DOHH2 (cell line): Measurements from ENCODE around the gene MXD3.

ENCODE experiments used
- H3F3A ChIP-seq: fragments of 200-600 bp; sonication (generic), shearing (Covaris generic); 2 replicates; pipeline ENCODE4 v1.6.0; 2016; ENCODE audit warnings: antibody characterized with exemption, mild to moderate bottlenecking; ENCODE audit not compliant: control insufficient read depth, insufficient read depth
- H3K27ac ChIP-seq: fragments of 200-600 bp; sonication (generic); 2 replicates; pipeline ENCODE4 v1.5.1; 2014; ENCODE audit warnings: low read depth, mild to moderate bottlenecking, low read length, moderate library complexity
- H3K27me3 ChIP-seq: fragments of 200-600 bp; sonication (generic); 2 replicates; pipeline ENCODE4 v1.6.1; 2014; ENCODE audit warnings: mild to moderate bottlenecking, low read length, mixed read lengths; ENCODE audit not compliant: control insufficient read depth
- H3K36me3 ChIP-seq: fragments of 200-600 bp; sonication (generic); 2 replicates; pipeline ENCODE4 v1.6.1; 2014; ENCODE audit warnings: mild to moderate bottlenecking, low read length, moderate library complexity, mixed read lengths; ENCODE audit not compliant: control insufficient read depth
- H3K4me1 ChIP-seq: fragments of 200-600 bp; sonication (generic); 2 replicates; pipeline ENCODE4 v1.6.1; 2014; ENCODE audit warnings: mild to moderate bottlenecking, low read length, mixed read lengths; ENCODE audit not compliant: control insufficient read depth
- H3K4me2 ChIP-seq: fragments of 200-600 bp; sonication (generic); 2 replicates; pipeline ENCODE4 v1.6.0; 2014; ENCODE audit warnings: mild to moderate bottlenecking, low read length, moderate library complexity
- H3K4me3 ChIP-seq: fragments of 200-600 bp; sonication (generic); 2 replicates; pipeline ENCODE4 v1.5.1; 2014; ENCODE audit warnings: mild to moderate bottlenecking, low read length, mixed read lengths
- H3K79me2 ChIP-seq: fragments of 200-600 bp; sonication (generic); 2 replicates; pipeline ENCODE4 v1.6.1; 2014; ENCODE audit warnings: mild to moderate bottlenecking, low read length, mixed read lengths; ENCODE audit not compliant: control insufficient read depth
- H3K9me2 ChIP-seq: fragments of 200-600 bp; sonication (generic); replicated peaks from 2 replicates; pipeline ENCODE4 v1.6.1; 2014; ENCODE audit warnings: mild to moderate bottlenecking, low read length, mixed read lengths; ENCODE audit not compliant: control insufficient read depth
- H3K9me3 ChIP-seq: fragments of 200-600 bp; sonication (generic); 2 replicates; pipeline ENCODE4 v1.6.1; 2014; ENCODE audit warnings: antibody characterized with exemption, low read length, mixed read lengths; ENCODE audit not compliant: control insufficient read depth, insufficient read depth
- H4K20me1 ChIP-seq: fragments of 200-600 bp; sonication (generic); 2 replicates; pipeline ENCODE4 v1.6.0; 2014; ENCODE audit warnings: low read depth, mild to moderate bottlenecking, antibody characterized with exemption, low read length, moderate library complexity; ENCODE audit not compliant: control insufficient read depth, insufficient read depth
- EZH2phosphoT487 ChIP-seq: fragments of 200-600 bp; sonication (generic); IDR thresholded peaks from 2 replicates; pipeline ENCODE4 v1.6.1; 2017; ENCODE audit warnings: borderline replicate concordance, mild to moderate bottlenecking, antibody characterized with exemption, low read length, moderate library complexity, mixed read lengths
- TF ChIP-seq, protein P1 (sequence below): fragments of 200-600 bp; sonication (generic); IDR thresholded peaks from one replicate; pipeline ENCODE4 v1.5.1; 2014; ENCODE audit warnings: antibody characterized with exemption, mild to moderate bottlenecking, low read depth, low read length; ENCODE audit not compliant: poor library complexity, severe bottlenecking

Gene MXD3

DNA sequence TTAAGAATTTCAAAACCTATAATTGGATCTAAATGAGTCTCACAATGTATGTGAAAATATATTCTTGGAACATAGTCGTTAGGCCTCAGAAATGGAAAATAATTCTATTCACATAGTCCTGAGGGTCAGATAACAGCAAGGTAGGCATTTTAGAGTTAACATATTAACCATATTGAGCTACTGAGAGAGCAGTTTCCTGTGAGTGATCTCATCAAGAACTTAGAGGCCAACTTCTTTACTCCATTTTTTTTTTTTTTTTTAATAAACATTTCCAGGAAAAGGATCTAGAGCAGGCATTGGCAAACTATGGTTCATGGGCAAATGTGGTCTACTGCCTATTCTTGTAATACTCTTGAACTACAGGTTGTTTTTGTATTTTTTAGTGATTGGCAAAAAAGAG, 34.8 kb downstream of the MXD3 start:
- H3K9me3 ChIP-seq, result 0 out of 2 replicates have a peak, but pooled peaks cover 4% of the 10 kb centered on the region
- peaks cover 81% of the 10 kb centered on the region for H3K36me3 ChIP-seq
- 0 out of 2 replicates have a peak, but pooled peaks cover 4% of the 10 kb centered on the region for H3K79me2 ChIP-seq
- peaks cover 27% of the 10 kb centered on the region for H3F3A ChIP-seq
- H3K9me2 ChIP-seq, result no peaks in the 10 kb centered on the region
- peaks cover 56% of the 10 kb centered on the region for H3K4me1 ChIP-seq
- no peak for TF ChIP-seq EZH2phosphoT487
- TF ChIP-seq, protein P1, sequence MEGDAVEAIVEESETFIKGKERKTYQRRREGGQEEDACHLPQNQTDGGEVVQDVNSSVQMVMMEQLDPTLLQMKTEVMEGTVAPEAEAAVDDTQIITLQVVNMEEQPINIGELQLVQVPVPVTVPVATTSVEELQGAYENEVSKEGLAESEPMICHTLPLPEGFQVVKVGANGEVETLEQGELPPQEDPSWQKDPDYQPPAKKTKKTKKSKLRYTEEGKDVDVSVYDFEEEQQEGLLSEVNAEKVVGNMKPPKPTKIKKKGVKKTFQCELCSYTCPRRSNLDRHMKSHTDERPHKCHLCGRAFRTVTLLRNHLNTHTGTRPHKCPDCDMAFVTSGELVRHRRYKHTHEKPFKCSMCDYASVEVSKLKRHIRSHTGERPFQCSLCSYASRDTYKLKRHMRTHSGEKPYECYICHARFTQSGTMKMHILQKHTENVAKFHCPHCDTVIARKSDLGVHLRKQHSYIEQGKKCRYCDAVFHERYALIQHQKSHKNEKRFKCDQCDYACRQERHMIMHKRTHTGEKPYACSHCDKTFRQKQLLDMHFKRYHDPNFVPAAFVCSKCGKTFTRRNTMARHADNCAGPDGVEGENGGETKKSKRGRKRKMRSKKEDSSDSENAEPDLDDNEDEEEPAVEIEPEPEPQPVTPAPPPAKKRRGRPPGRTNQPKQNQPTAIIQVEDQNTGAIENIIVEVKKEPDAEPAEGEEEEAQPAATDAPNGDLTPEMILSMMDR, result no peak
- no peaks in the 10 kb centered on the region; the same call in 1 of the 2 replicates for H4K20me1 ChIP-seq
- H3K4me3 ChIP-seq, result no peak overlapping the region
- H3K27ac ChIP-seq, result peak overlapping the region; percentile 89; the same call in 1 of the 2 replicates
- H3K27me3 ChIP-seq, result no peaks in the 10 kb centered on the region
- H3K4me2 ChIP-seq, result no peak overlapping the region

DNA sequence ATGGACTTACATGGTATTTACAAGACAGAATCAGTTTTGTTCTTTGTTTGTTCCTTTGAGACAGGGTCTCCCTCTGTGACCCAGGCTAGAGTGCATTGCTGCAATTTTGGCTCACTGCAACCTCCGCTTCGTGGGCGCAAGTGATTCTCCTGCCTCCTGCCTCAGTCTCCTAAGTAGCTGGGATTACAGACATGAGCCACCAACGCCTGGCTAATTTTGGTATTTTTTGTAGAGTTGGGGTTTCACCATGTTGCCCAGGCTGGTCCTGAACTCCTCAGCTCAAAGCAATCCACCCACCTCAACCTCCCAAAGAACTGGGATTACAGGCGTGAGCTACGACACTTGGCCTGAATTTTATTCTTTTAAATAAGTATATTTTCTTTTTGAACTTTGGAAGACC, 35.8 kb downstream of the MXD3 start:
- no peak overlapping the region for H3K4me2 ChIP-seq
- H4K20me1 ChIP-seq, result no peaks in the 10 kb centered on the region; the same call in 1 of the 2 replicates
- TF ChIP-seq, protein P1, result no peak
- peaks cover 46% of the 10 kb centered on the region for H3K4me1 ChIP-seq
- H3K27me3 ChIP-seq, result no peaks in the 10 kb centered on the region
- H3K9me3 ChIP-seq, result 0 out of 2 replicates have a peak, but pooled peaks cover 4% of the 10 kb centered on the region
- H3K9me2 ChIP-seq, result no peaks in the 10 kb centered on the region
- 0 out of 2 replicates have a peak, but pooled peaks cover 4% of the 10 kb centered on the region for H3K79me2 ChIP-seq
- peaks cover 25% of the 10 kb centered on the region for H3F3A ChIP-seq
- H3K27ac ChIP-seq, result no peak overlapping the region
- no peak overlapping the region for H3K4me3 ChIP-seq
- peaks cover 81% of the 10 kb centered on the region for H3K36me3 ChIP-seq

DNA sequence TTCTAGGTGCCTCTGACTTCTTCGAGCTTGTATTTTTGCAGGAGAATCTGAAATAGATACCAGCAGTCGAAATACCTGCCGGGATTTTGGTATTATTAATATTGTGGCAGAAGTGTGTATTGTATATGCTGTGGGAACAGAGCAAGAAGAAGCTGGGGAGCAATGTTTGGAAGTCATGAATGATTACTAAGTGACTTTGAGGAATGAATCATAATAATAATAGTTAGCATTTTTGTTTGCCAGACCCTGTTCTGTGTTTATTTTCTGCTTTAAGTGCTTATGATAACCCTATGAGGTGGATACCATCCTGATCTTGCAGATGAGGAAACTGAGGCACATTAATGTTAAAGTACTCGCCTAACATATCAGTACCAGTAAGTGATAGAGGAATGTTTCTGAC, 40.6 kb downstream of the MXD3 start:
- H3K79me2 ChIP-seq, result no peaks in the 10 kb centered on the region
- H3F3A ChIP-seq, result peaks cover 9% of the 10 kb centered on the region; the same call in 1 of the 2 replicates
- H3K9me2 ChIP-seq, result no peaks in the 10 kb centered on the region
- H3K27ac ChIP-seq, result no peak overlapping the region
- peaks cover 3% of the 10 kb centered on the region; the same call in 1 of the 2 replicates for H3K4me1 ChIP-seq
- H4K20me1 ChIP-seq, result no peaks in the 10 kb centered on the region; the same call in 1 of the 2 replicates
- no peaks in the 10 kb centered on the region for H3K9me3 ChIP-seq
- TF ChIP-seq EZH2phosphoT487, result no peak
- TF ChIP-seq, protein P1, result no peak
- peaks cover 77% of the 10 kb centered on the region for H3K36me3 ChIP-seq
- no peaks in the 10 kb centered on the region for H3K27me3 ChIP-seq
- H3K4me3 ChIP-seq, result no peak overlapping the region
- no peak overlapping the region for H3K4me2 ChIP-seq
